Neural progenitor cell (in vitro differentiated cells): ENCODE data around the gene TBC1D1.

Experiments used
- EZH2phosphoT487 ChIP-seq: fragments of 200-600 bp; sonication (generic); IDR thresholded peaks from 2 replicates; pipeline ENCODE4 v1.6.1; 2017; ENCODE audit warnings: antibody characterized with exemption
- TF ChIP-seq, protein P1 (sequence below): fragments of 200-600 bp; sonication (generic); IDR thresholded peaks from 2 replicates; pipeline ENCODE4 v1.5.1; 2017; ENCODE audit warnings: antibody characterized with exemption, mild to moderate bottlenecking

DNA sequence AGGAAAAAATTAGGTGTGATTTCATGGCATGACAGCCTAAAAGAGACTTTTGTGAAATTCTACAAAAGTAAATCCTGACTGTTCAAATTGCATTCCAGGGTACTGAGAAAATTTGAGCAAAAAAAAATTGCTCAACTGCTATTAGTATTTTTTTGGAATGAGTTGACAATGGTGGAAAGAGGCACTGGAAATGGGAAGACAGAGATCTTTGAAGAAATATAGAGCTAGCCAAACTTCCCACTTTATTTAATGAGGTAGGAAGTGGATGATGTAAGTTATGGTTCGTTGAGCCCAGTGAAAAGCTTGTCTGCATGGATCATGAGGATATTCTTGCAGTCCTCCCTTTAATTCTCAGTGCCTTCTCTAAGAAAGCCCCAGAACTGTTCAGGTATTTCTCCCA, 253.1 kb downstream of the TBC1D1 start:
- TF ChIP-seq, protein P1, sequence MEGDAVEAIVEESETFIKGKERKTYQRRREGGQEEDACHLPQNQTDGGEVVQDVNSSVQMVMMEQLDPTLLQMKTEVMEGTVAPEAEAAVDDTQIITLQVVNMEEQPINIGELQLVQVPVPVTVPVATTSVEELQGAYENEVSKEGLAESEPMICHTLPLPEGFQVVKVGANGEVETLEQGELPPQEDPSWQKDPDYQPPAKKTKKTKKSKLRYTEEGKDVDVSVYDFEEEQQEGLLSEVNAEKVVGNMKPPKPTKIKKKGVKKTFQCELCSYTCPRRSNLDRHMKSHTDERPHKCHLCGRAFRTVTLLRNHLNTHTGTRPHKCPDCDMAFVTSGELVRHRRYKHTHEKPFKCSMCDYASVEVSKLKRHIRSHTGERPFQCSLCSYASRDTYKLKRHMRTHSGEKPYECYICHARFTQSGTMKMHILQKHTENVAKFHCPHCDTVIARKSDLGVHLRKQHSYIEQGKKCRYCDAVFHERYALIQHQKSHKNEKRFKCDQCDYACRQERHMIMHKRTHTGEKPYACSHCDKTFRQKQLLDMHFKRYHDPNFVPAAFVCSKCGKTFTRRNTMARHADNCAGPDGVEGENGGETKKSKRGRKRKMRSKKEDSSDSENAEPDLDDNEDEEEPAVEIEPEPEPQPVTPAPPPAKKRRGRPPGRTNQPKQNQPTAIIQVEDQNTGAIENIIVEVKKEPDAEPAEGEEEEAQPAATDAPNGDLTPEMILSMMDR = no peak
- TF ChIP-seq EZH2phosphoT487 = no peak
